Esophagus squamous epithelium (tissue), 5 donors: ENCODE data around the gene GPN3. TPM values are rescaled to one million over a fixed set of nuclear protein-coding genes. Genes with fewer than 3 reads are reported as not detected.
A peak's percentile ranks its signal among the peaks of the same experiment; 100 is the strongest.
"Not testable (repeated sequence)": the region's sequence is repeated elsewhere in the genome, so short reads cannot be mapped to it uniquely, and the experiment has no call there.

ENCODE experiments used
- DNase-seq: peaks from one replicate; lab custom pipeline; 2025; lab: John Stamatoyannopoulos, UW
- H3K27ac ChIP-seq, 4 donors: fragments of 200-600 bp; sonication (generic); one replicate each; pipeline ENCODE4 v1.5.1; 2016 to 2019; ENCODE audit warnings: mild to moderate bottlenecking in 1 of 4
- H3K27me3 ChIP-seq, 4 donors: fragments of 200-600 bp; sonication (generic); 1 replicate in 3 of 4; 2 replicates in 1 of 4; pipeline versions ENCODE4 v1.5.1 to v1.6.0; 2017 to 2021; ENCODE audit warnings: antibody characterized with exemption in 1 of 4
- H3K36me3 ChIP-seq, 3 donors: fragments of 200-600 bp; sonication (generic); one replicate each; pipeline ENCODE4 v1.5.1; 2016 to 2019
- H3K4me1 ChIP-seq, 3 donors: fragments of 200-600 bp; sonication (generic); one replicate each; pipeline ENCODE4 v1.5.1; 2017 to 2019
- H3K4me3 ChIP-seq, 4 donors: fragments of 200-600 bp; sonication (generic); 1 replicate in 3 of 4; 2 replicates in 1 of 4; pipeline ENCODE4 v1.5.1; 2016 to 2019; ENCODE audit warnings: mild to moderate bottlenecking in 2 of 4, moderate library complexity in 1 of 4
- H3K9me3 ChIP-seq, 3 donors: fragments of 200-600 bp; sonication (generic); one replicate each; pipeline ENCODE4 v1.5.1; 2016 to 2019
- POLR2A ChIP-seq, 4 donors: fragments of 450-650 bp; IDR thresholded peaks; one replicate each; pipeline ENCODE4 v1.6.1; 2017; ENCODE audit warnings: antibody characterized with exemption in 4 of 4, mild to moderate bottlenecking in 4 of 4, moderate library complexity in 3 of 4
- WGBS, 2 donors: methylation state at CpG; one replicate each; pipeline ENCODE4 v1.1.5; 2018; 5-methylcytosine and 5-hydroxymethylcytosine counted together
- intact Hi-C: fragments of 100-400 bp; cut with DNase I; formaldehyde crosslinking; loops from one replicate; pipeline ENCODE4 v1.15.0; 2022
- total RNA-seq, 4 donors: library from RNA; depleted of rRNA; stranded (reverse); fragments of >200 nt; gene quantifications; one replicate each; pipeline ENCODE4 v1.1.0, GENCODE V29; 2016
- TF ChIP-seq, protein P1 (sequence below), 6 experiments: fragments of 450-650 bp in 4 of 6; fragments of 200-600 bp in 2 of 6; sonication (generic) in 2 of 6; IDR thresholded peaks; one replicate each; pipeline ENCODE4 v1.5.1; 2016 to 2019; ENCODE audit warnings: antibody characterized with exemption in 6 of 6, mild to moderate bottlenecking in 4 of 6, moderate library complexity in 4 of 6
- donor health status: DM: yes; HTN: yes; CAD: no.

GPN3 gene
- total RNA-seq, 4 donors from 2014 or later = 5.5 to 27.1 (median 12.9) TPM

DNA sequence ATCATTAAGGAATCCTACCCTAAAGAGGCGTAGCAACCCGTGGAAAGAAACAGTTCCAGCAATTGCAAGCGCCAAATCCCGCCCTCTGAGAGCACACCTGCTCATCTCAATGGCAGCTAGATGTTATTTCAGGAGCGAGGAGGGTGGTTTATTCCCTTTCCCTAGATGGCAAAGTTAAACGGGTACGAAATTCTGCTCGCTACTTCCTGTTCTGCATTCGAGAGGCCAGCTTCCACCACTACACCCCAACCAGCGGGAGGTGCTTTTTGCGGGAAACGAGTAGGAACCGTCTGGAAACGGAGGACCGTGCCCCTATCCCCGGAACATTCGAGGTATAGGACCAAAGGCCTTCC lies 33.3 kb upstream of the GPN3 start:
- intact Hi-C loops = no loop called here
- peak overlapping the region; percentile 94 to 99 (median 96) for H3K27ac ChIP-seq
- H3K9me3 ChIP-seq = no peaks in the 10 kb centered on the region
- peaks cover 5 to 44% (median 17%) of the 10 kb centered on the region in 3 donors for H3K4me1 ChIP-seq
- peaks cover 0 to 13% (median 0%) of the 10 kb centered on the region in 3 donors for H3K36me3 ChIP-seq
- WGBS, 2 donors = 0 to 1% methylated on average over 6 to 11 of the region's 17 CpGs
- peak overlapping the region; percentile 75 to 99 (median 89) for H3K4me3 ChIP-seq
- DNase-seq = no peak
- TF ChIP-seq, protein P1, sequence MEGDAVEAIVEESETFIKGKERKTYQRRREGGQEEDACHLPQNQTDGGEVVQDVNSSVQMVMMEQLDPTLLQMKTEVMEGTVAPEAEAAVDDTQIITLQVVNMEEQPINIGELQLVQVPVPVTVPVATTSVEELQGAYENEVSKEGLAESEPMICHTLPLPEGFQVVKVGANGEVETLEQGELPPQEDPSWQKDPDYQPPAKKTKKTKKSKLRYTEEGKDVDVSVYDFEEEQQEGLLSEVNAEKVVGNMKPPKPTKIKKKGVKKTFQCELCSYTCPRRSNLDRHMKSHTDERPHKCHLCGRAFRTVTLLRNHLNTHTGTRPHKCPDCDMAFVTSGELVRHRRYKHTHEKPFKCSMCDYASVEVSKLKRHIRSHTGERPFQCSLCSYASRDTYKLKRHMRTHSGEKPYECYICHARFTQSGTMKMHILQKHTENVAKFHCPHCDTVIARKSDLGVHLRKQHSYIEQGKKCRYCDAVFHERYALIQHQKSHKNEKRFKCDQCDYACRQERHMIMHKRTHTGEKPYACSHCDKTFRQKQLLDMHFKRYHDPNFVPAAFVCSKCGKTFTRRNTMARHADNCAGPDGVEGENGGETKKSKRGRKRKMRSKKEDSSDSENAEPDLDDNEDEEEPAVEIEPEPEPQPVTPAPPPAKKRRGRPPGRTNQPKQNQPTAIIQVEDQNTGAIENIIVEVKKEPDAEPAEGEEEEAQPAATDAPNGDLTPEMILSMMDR (IDR thresholded peaks at IDR 0.05) = no peak
- TF ChIP-seq POLR2A (IDR thresholded peaks at IDR 0.05) = no peak
- no peaks in the 10 kb centered on the region for H3K27me3 ChIP-seq

GRCh38 chr12:110498984-110499706 lies 31.1 kb upstream of the GPN3 start:
- TF ChIP-seq, protein P1 (IDR thresholded peaks at IDR 0.05) = no peak
- TF ChIP-seq POLR2A (IDR thresholded peaks at IDR 0.05) = no peak
- Histone ChIP-seq H3K4me1 (peaks cover 5 to 44% (median 17%) of the 10 kb centered on the region in 3 donors), H3K27me3 (no peaks in the 10 kb centered on the region), H3K27ac (peak overlapping the region; percentile 0 to 97 (median 52)), H3K36me3 (peaks cover 4 to 35% (median 17%) of the 10 kb centered on the region in 3 donors), H3K4me3 (no peak overlapping the region), H3K9me3 (no peaks in the 10 kb centered on the region)
- WGBS, 2 donors = 30 to 37% methylated on average over 4 of the region's 4 CpGs
- intact Hi-C loops = no loop called here
- no peak for DNase-seq

DNA sequence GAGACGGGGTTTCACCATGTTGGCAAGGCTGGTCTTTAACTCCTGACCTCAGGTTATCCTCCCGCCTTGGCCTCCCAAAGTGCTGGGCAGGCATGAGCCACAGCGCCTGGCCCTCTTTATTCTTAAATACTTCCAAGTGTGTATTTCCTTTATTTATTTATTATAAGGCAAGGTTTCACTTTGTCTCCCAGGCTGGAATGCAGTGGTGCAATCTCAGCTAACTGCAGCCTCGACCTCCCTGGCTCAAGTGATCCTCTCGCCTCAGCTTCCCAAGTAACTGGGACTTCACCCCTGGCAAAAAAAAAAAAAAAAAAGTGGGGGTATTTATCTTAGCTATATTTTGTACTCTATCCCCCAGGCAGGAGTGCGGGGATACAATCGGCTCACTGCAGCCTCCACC lies 7.4 kb upstream of the GPN3 start:
- TF ChIP-seq, protein P1 (IDR thresholded peaks at IDR 0.05) = no peak
- no peak for TF ChIP-seq POLR2A (IDR thresholded peaks at IDR 0.05)
- no peak overlapping the region for H3K4me3 ChIP-seq
- intact Hi-C loops = no loop called here

GRCh38 chr12:110467847-110468213 lies 227 bp downstream of the GPN3 start:
- no peaks in the 10 kb centered on the region for H3K9me3 ChIP-seq
- DNase-seq = no peak
- H3K36me3 ChIP-seq = peaks cover 0 to 25% (median 0%) of the 10 kb centered on the region in 3 donors
- 0 to 1% methylated on average over 15 of the region's 15 CpGs for WGBS, 2 donors
- TF ChIP-seq POLR2A (IDR thresholded peaks at IDR 0.05) = peak in 2 of 4 donors; percentile 87 to 90
- TF ChIP-seq, protein P1 (IDR thresholded peaks at IDR 0.05) = no peak
- H3K4me3 ChIP-seq = peak overlapping the region; percentile 70 to 80 (median 76)
- intact Hi-C loops = no loop called here
- peak overlapping the region; percentile 90 to 97 (median 93) for H3K27ac ChIP-seq
- no peaks in the 10 kb centered on the region for H3K27me3 ChIP-seq
- H3K4me1 ChIP-seq = peaks cover 14 to 36% (median 17%) of the 10 kb centered on the region in 3 donors

More for the DNA sequence above, 7.4 kb upstream of the GPN3 start:
- Histone ChIP-seq H3K27ac (no peak overlapping the region), H3K36me3 (peaks cover 0 to 11% (median 0%) of the 10 kb centered on the region in 3 donors), H3K4me1 (no peaks in the 10 kb centered on the region), H3K9me3 (no peaks in the 10 kb centered on the region), H3K27me3 (no peaks in the 10 kb centered on the region)
- 97 to 98% methylated on average over 5 to 7 of the region's 7 CpGs for WGBS, 2 donors
- DNase-seq = no peak

- Histone ChIP-seq H3K27ac (peak overlapping the region in 2 of 4 donors; percentile 90 to 97), H3K9me3 (no peaks in the 10 kb centered on the region), H3K27me3 (no peaks in the 10 kb centered on the region), H3K4me3 (peak overlapping the region in 3 of 4 donors; percentile 74 to 80 (median 78)), H3K36me3 (peaks cover 0 to 36% (median 0%) of the 10 kb centered on the region in 3 donors), H3K4me1 (peaks cover 14 to 36% (median 17%) of the 10 kb centered on the region in 3 donors)
- intact Hi-C loops = no loop called here
- 47 to 53% methylated on average over 5 of the region's 5 CpGs for WGBS, 2 donors
- no peak for DNase-seq
- no peak for TF ChIP-seq POLR2A (IDR thresholded peaks at IDR 0.05)
- TF ChIP-seq, protein P1 (IDR thresholded peaks at IDR 0.05) = no peak
Observed at GRCh38 chr12:110466791-110467190, 1.3 kb downstream of the GPN3 start.

DNA sequence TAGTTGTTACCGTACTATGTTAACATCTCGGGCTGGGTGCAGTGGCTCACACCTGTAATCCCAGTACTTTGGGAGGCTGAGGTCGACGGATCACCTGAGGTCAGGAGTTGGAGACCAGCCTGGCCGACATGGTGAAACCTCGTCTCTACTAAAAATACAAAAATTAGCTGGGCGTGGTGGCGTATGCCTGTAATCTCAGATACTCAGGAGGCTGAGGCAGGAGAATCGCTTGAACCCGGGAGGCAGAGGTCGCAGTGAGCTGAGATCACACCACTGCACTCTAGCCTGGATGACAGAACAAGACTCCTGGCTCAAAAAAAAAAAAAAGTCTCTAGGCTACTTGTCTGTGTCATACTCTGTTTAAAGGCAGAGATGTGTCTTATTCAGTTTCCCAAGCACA lies 2.3 kb downstream of the GPN3 start:
- Histone ChIP-seq H3K4me1 (peaks cover 14 to 36% (median 17%) of the 10 kb centered on the region in 3 donors), H3K36me3 (peaks cover 0 to 46% (median 0%) of the 10 kb centered on the region in 3 donors)
- H3K9me3 ChIP-seq, H3K4me3 ChIP-seq, DNase-seq, intact Hi-C loops, H3K27ac ChIP-seq, H3K27me3 ChIP-seq: not testable (repeated sequence)
- 93 to 94% methylated on average over 10 to 11 of the region's 11 CpGs for WGBS, 2 donors
